Measurements from ENCODE around the gene ZSWIM8.
"Not testable (repeated sequence)": the region's sequence is repeated elsewhere in the genome, so short reads cannot be mapped to it uniquely, and the experiment has no call there.

The ZSWIM8 gene

DNA sequence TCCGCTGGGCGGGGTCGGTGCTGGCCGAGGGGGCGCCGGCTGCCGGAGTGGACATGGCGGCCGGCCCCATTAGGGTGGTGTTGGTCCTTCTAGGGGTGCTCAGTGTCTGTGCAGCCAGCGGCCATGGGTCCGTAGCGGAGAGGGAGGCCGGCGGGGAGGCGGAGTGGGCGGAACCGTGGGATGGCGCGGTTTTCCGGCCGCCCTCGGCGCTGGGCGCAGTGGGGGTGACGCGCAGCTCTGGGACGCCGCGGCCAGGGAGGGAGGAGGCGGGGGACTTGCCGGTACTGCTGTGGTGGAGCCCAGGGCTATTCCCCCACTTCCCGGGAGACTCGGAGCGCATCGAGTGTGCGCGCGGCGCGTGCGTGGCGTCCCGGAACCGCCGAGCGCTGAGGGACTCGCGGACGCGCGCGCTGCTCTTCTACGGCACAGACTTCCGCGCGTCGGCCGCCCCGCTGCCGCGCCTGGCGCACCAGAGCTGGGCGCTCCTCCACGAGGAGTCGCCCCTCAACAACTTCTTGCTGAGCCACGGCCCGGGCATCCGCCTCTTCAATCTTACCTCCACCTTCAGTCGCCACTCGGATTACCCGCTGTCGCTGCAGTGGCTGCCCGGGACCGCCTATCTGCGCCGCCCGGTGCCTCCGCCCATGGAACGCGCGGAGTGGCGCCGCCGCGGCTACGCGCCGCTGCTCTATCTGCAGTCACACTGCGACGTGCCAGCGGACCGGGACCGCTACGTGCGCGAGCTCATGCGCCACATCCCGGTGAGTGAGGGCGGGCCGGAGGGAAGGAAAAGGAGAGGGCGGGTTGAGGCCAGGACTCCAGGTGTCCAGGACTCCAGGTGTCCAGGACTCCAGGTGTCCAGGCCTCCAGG is 12.9 kb upstream of the ZSWIM8 start:
- DNase-seq: peak; percentile 51 to 92

- DNase-seq: no peak
These were observed 12.1 kb upstream of the ZSWIM8 start for GRCh38 chr10:73773152-73773879.

- DNase-seq: peak in 1 of 2 donors; percentile 6
These were observed 10.8 kb upstream of the ZSWIM8 start for GRCh38 chr10:73774637-73775036.

GRCh38 chr10:73779018-73779417 is 6.4 kb upstream of the ZSWIM8 start:
- DNase-seq: no peak

GRCh38 chr10:73779539-73780197 is 5.7 kb upstream of the ZSWIM8 start:
- no peak for DNase-seq

DNA sequence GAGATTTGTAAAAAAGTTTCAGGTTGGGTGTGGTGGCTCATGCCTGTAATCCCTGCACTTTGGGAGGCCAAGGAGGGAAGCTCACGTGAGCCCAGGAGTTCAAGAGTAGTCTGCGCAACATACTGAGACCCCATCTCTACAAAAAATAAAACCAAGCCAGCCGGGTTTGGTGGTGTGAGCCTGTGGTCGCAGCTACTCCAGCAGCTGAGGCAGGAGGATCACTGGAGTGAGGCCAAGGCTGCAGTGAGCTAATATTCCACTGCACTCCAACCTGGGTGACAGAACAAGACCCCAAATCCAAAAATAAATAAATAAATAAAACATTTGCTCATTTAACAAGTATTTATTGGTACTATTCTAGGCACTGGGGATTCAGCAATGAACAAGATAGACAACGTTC is 5.1 kb upstream of the ZSWIM8 start:
- no peak for DNase-seq

DNA sequence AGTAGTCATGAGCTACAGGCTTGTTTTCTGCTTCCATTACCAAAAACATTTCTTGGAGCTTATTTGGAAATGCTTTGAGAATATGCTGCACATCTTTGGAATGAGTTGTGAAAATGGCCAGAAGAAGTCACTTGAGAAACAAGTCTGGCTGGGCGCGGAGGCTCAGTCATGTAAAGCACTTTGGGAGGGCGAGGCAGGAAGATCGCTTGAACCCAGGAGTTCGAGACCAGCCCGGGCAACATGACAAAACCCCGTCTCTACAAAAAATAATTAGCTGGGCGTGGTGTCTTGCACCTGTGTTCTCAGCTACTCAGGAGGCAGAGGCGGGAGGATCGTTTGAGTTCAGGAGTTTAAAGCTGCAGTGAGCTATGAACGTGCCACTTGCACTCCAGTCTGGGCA is 4.4 kb upstream of the ZSWIM8 start:
- DNase-seq: no peak

DNA sequence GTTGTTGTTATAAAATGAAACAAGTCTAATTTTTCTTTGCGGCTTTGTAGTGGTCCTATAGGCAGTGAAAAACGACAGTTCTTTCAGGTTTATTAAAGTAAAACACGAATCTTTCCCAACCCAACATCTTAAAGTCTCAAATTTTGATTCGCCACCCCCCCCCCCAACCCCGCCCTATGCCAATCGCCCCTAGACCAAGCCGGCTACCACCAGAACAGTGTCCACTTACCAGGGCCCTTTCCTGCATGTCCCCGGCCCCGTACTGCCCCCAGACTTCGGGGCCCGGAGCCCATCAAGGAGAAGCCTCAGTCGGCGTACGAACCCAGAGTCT is 3.9 kb upstream of the ZSWIM8 start:
- DNase-seq: no peak

GRCh38 chr10:73781879-73782748 is 3.3 kb upstream of the ZSWIM8 start, which contains the start of gene CHCHD1:
TSS of gene CHCHD1 (plus strand) at chr10:73782048. CDS start at chr10:73782076, 28 bp downstream.
- peak; percentile 77 to 83 for DNase-seq

- no peak for DNase-seq
These were observed 2.7 kb upstream of the ZSWIM8 start for GRCh38 chr10:73782749-73783085.

- DNase-seq: no peak
These were observed 510 bp downstream of the ZSWIM8 start for GRCh38 chr10:73785721-73786511.

- DNase-seq: no peak
These were observed 1.1 kb downstream of the ZSWIM8 start for GRCh38 chr10:73786512-73786885.

GRCh38 chr10:73787031-73787800 is 1.8 kb downstream of the ZSWIM8 start:
- not testable (repeated sequence) for DNase-seq

DNA sequence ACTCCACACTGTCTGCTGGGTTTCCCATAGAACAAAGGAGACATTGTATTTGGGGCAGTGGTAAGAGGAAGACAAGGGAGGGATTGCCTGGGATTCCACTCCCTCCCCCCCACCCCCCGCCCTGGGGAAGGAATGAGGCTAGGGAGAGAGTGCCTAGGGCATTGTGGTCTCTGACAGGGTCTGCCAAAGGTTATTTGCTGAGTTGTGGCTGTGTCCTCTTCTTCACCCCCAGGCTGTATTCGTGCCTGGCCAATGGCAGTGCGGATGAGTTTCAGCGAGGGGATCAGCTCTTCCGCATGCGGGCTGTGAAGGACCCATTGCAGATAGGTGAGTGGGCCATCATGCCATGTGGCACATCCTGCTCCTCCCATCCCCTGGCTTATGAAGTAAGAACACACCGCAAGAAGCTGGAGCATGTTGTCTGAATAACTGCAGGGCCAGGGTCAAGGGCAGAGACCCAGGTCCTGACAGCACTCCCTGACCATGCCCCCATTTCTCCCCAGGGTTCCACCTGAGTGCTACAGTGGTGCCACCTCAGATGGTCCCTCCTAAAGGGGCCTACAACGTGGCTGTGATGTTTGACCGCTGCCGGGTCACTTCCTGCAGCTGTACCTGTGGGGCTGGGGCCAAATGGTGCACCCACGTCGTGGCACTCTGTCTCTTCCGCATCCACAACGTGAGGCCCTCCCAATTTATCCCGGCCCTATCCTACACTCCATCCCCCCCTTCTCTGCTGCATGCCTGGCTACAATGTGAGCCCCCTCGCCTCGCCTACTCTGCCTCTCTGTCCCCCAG is 3.7 kb downstream of the ZSWIM8 start:
- DNase-seq: no peak

GRCh38 chr10:73789659-73790055 is 4.3 kb downstream of the ZSWIM8 start:
- no peak for DNase-seq

DNA sequence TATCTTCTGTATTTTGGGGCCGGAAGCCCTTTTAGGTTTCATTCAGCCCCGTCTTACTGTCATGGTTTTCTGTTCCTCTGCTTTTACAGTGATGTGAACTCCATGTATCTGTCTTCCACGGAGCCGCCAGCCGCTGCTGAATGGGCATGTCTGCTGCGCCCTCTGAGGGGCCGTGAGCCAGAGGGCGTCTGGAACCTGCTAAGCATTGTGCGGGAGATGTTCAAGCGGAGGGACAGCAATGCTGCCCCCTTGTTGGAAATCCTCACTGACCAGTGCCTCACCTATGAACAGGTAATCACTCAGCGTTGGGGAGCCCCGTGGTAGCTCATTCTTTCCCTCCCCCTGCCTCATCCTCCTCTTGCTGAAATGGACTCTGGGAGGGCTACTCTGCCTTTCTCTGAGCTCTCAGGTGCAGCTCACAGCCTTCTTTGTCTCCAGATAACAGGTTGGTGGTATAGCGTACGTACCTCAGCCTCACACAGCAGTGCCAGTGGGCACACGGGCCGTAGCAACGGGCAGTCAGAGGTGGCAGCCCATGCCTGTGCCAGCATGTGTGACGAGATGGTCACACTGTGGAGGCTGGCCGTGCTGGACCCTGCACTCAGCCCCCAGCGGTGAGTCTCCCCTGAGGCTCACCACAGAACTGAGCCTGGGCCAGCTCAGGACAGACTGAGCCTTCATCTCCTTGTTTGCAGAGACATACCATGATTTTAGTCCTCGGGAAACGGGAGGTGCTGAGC is 5.7 kb downstream of the ZSWIM8 start:
- DNase-seq: no peak

GRCh38 chr10:73791871-73792400 is 6.5 kb downstream of the ZSWIM8 start:
- no peak for DNase-seq

DNA sequence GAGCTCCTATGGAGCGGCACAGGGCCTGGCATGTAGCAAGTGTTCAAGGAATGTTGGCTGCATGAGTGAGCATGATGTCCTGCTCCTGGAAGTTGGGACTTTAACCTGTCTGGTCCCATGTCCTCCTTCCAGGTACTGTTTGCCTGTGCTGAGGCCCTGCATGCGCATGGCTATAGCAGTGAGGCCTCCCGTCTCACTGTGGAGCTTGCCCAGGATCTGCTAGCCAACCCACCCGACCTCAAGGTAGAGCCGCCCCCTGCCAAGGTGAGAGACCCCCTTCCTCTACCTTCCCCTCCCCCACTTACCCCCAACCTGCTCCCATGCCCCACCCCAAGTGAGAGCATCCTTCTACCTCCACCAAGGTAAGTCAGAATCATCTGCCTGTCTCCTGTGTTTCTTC is 8.1 kb downstream of the ZSWIM8 start:
- DNase-seq: no peak

GRCh38 chr10:73795491-73795890 is 10.1 kb downstream of the ZSWIM8 start:
- not testable (repeated sequence) for DNase-seq
